Fibroblast of villous mesenchyme (primary cell): ENCODE measurements around the gene ATOH8. TPM values are rescaled to one million over a fixed set of nuclear protein-coding genes. Genes with fewer than 3 reads are reported as not detected.

ENCODE experiments used
- DNase-seq: peaks from one replicate; pipeline ENCODE4 v3.0.0-alpha.2; 2010; ENCODE audit warnings: low read depth
- H3K4me3 ChIP-seq: 2 replicates; pipeline ENCODE4 v1.5.1; 2011; ENCODE audit warnings: low read depth, mild to moderate bottlenecking, low read length
- total RNA-seq: library from RNA; depleted of rRNA; stranded (reverse); fragments of >200 nt; gene quantifications from 2 replicates; pipeline ENCODE4 v1.2.3, GENCODE V29; 2012
- TF ChIP-seq, protein P1 (sequence below): IDR thresholded peaks from 2 replicates; pipeline ENCODE4 v1.5.1; 2012; ENCODE audit warnings: low read depth, mild to moderate bottlenecking, low read length; ENCODE audit not compliant: insufficient read depth

ATOH8 gene
- total RNA-seq, 1 donor, result 9.1 TPM

GRCh38 chr2:85786444-85786843 lies 32.7 kb downstream of the ATOH8 start:
- TF ChIP-seq, protein P1, sequence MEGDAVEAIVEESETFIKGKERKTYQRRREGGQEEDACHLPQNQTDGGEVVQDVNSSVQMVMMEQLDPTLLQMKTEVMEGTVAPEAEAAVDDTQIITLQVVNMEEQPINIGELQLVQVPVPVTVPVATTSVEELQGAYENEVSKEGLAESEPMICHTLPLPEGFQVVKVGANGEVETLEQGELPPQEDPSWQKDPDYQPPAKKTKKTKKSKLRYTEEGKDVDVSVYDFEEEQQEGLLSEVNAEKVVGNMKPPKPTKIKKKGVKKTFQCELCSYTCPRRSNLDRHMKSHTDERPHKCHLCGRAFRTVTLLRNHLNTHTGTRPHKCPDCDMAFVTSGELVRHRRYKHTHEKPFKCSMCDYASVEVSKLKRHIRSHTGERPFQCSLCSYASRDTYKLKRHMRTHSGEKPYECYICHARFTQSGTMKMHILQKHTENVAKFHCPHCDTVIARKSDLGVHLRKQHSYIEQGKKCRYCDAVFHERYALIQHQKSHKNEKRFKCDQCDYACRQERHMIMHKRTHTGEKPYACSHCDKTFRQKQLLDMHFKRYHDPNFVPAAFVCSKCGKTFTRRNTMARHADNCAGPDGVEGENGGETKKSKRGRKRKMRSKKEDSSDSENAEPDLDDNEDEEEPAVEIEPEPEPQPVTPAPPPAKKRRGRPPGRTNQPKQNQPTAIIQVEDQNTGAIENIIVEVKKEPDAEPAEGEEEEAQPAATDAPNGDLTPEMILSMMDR, result no peak
- H3K4me3 ChIP-seq, result no peak overlapping the region
- DNase-seq, result no peak

GRCh38 chr2:85786865-85787264 lies 33.1 kb downstream of the ATOH8 start:
- no peak overlapping the region for H3K4me3 ChIP-seq
- TF ChIP-seq, protein P1, result no peak
- DNase-seq, result no peak

DNA sequence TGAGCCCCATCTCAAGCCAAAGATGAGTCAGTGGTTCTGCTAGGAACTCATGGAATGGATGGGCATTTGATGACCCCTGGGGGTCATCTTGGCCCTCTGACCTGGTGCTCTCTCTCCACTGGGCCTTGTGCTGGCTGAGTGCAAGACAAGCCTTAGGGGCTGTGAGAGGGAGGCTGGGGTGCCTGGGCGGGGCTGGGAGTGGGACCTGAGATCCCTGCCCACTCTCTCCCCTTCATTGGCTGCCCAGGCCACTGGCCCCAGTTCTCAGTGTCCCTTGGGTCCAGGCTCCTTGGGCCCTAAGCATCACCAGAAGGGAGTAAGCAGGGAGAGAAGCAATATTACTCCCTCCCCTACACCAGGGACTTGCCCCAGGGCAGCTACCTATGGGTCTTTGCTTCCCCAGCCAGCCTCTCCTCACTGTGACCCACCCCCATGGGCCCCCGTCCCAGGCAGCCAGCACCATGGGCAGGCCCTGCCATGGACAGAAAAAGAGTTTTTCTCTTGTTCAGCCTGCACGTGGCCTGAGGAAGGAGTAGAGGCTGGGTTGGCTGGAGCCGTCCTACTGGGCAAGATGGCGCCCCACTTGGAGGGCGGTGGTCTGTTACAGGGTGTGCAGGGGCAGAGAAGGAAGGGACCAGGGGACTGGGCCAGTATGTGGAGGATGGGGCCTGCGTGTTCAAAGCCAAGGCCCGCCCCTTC lies 33.6 kb downstream of the ATOH8 start:
- H3K4me3 ChIP-seq, result no peak overlapping the region
- no peak for DNase-seq
- TF ChIP-seq, protein P1, result no peak

GRCh38 chr2:85787981-85788340 lies 34.2 kb downstream of the ATOH8 start:
- DNase-seq, result no peak
- TF ChIP-seq, protein P1, result no peak
- no peak overlapping the region for H3K4me3 ChIP-seq

DNA sequence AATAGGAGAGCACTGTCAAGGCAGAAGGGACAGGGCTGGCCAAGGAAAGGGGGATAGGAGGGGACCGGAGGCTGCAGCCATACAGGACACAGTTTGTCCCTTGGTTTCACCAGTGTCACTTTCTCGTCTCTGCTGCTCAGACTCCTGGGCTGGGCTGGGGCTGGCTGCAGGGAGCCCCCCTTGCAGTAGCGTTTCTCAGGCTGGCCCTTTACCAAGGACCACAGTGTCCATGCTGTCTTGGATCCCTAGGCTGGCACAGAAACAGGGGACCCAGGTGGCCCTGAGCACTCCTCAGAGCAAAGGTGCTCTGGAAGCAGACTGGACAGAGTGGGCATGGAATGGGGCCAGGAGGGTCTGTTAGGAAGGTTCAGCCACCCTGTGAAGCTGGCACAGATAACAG lies 34.8 kb downstream of the ATOH8 start:
- TF ChIP-seq, protein P1, result no peak
- no peak overlapping the region for H3K4me3 ChIP-seq
- DNase-seq, result no peak

DNA sequence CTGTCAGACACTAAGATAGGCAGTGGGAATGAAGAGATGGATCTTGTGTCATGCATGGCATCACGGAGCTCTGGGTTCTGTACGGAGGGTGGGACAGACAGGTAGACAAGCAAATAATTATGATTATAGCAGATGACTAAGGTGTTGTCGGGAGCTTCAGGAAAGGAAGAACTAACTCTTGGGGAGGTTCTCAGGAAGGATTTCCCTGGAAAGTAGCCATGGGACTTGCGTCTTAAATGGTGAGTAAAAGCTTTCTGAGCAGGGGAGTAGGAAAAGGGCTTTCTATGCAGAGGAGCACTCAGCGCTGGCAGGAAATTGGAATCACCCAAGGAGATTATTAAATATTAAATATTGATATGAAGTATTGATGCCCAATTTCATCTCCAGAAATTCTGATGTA lies 35.5 kb downstream of the ATOH8 start:
- TF ChIP-seq, protein P1, result no peak
- no peak overlapping the region for H3K4me3 ChIP-seq

DNA sequence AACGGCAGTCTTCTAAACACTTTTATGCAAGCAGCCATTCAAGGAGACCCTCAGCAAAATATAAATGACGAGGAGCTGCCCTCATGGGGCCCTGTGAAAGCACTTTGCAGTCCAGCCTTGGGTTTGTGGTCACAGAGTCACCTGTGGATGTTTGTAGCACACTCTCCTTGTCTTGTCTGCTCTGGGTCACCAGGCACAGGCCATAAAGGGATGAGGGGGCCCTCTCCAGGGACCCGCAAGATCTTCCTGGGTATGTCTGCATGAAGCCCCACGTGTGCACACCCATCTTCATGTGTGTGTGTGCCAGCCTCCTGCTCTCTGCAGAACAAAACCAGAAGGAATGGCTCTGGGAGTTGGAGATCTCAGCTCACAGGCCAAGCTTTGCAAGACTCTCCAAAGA lies 36.2 kb downstream of the ATOH8 start:
- no peak for DNase-seq
- TF ChIP-seq, protein P1, result no peak
- no peak overlapping the region for H3K4me3 ChIP-seq

More for the DNA sequence above, 35.5 kb downstream of the ATOH8 start:
- DNase-seq, result no peak
